AG10803 (cell line): Measurements from ENCODE around the gene IFT27.

Experiments
- DNase-seq: peaks from one replicate; pipeline ENCODE4 v3.0.0; 2010; ENCODE audit warnings: low read depth
- H3K4me3 ChIP-seq: 2 replicates; pipeline ENCODE4 v1.5.1; 2011; ENCODE audit warnings: mild to moderate bottlenecking, low read length, control low read depth
- TF ChIP-seq, protein P1 (sequence below): conservative IDR thresholded peaks from 2 replicates; pipeline ENCODE4 v1.5.1; 2011; ENCODE audit warnings: mild to moderate bottlenecking, low read length, control low read depth, inconsistent platforms

The IFT27 gene

DNA sequence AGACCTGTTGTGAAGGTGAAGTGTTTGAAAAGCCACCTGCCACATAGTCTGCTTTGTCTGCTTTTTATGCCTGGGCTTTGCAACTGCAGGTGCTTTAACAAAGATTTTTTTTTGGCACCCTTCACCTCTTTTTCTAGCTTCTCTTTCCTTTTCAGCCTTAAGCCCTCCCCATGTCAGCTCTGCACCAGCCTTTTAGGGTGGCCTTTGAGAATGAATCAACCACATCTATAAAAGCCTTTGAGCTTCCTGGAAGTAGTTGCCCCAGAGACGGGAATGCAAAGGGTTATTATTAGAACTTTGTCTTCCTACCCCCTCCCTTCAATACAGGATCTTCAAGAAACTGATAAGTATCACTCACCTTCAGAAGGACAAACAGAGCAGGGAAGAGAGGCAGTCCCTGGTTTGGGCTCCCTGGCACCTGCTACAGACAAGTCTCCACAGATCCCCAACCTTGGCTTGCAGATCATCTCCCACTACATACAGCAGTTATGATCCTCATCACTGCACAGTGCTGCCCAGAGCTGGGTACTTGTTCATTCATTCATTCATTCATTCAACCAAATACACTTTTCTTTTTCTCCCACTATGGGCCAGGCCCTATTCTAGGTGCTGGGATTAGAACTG, 32.9 kb upstream of the IFT27 start:
- TF ChIP-seq, protein P1, sequence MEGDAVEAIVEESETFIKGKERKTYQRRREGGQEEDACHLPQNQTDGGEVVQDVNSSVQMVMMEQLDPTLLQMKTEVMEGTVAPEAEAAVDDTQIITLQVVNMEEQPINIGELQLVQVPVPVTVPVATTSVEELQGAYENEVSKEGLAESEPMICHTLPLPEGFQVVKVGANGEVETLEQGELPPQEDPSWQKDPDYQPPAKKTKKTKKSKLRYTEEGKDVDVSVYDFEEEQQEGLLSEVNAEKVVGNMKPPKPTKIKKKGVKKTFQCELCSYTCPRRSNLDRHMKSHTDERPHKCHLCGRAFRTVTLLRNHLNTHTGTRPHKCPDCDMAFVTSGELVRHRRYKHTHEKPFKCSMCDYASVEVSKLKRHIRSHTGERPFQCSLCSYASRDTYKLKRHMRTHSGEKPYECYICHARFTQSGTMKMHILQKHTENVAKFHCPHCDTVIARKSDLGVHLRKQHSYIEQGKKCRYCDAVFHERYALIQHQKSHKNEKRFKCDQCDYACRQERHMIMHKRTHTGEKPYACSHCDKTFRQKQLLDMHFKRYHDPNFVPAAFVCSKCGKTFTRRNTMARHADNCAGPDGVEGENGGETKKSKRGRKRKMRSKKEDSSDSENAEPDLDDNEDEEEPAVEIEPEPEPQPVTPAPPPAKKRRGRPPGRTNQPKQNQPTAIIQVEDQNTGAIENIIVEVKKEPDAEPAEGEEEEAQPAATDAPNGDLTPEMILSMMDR: no peak
- DNase-seq: no peak
- no peak overlapping the region for H3K4me3 ChIP-seq

DNA sequence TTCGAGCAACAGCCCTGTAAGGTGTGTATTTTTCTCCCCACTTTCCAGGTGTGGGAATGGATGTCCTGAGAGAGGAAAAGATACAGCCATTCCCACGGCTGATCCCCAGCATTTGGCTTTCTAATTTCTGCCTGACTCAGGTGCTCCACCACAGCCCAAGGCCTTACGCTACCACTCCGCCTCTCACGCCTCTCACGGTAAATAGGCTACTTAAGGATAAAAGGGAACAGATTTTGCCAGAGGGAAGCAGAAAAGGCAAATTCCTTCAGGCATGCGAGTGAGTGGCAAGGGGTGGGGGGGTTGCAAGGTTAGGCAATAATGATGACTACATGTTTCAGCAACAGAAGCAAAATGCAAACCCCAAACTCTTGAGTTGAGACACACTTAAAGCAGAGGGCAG, 31.7 kb upstream of the IFT27 start:
- TF ChIP-seq, protein P1: no peak
- DNase-seq: no peak
- no peak overlapping the region for H3K4me3 ChIP-seq

DNA sequence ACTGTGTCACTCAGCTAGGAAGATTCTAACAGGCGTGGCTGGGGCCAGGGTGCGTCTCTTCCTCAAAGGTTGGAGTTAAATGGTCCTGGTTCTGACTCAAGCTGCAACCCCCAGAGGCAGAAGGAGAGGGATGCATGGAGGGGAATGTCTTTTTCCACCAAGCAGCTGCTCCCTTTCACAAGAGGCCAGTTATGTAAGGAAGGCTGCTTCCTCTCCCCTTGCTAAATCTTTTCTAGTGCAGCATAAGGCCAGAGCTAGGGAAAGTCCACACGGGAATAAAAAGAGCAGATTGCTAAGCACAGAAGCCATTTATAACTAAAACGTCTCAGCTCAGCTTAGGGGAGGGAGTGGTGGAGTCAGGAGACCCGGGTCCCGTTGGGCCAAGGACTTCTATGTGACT, 30.9 kb upstream of the IFT27 start:
- H3K4me3 ChIP-seq: no peak overlapping the region
- no peak for DNase-seq

GRCh38 chr22:36803358-36803757, 27.4 kb upstream of the IFT27 start:
- no peak for DNase-seq
- TF ChIP-seq, protein P1: no peak
- H3K4me3 ChIP-seq: no peak overlapping the region

More for the DNA sequence above, 30.9 kb upstream of the IFT27 start:
- TF ChIP-seq, protein P1: no peak

GRCh38 chr22:36798674-36799066, 22.8 kb upstream of the IFT27 start:
- TF ChIP-seq, protein P1: no peak
- no peak for DNase-seq
- no peak overlapping the region for H3K4me3 ChIP-seq

GRCh38 chr22:36797911-36798673, 22.2 kb upstream of the IFT27 start:
- no peak overlapping the region for H3K4me3 ChIP-seq
- TF ChIP-seq, protein P1: no peak
- no peak for DNase-seq

- DNase-seq: no peak
- TF ChIP-seq, protein P1: no peak
- H3K4me3 ChIP-seq: no peak overlapping the region
These were observed 21.5 kb upstream of the IFT27 start for GRCh38 chr22:36797374-36797773.
